GM23248 (cell line): ENCODE results near the gene LRRC52. TPM values are rescaled to one million over a fixed set of nuclear protein-coding genes. Genes with fewer than 3 reads are reported as not detected.

ENCODE experiments used
- DNase-seq: peaks from one replicate; pipeline ENCODE4 v3.0.0-alpha.2; 2015
- H2AFZ ChIP-seq: fragments of 200-600 bp; sonication (generic); 2 replicates; pipeline ENCODE4 v1.6.1; 2016; ENCODE audit warnings: antibody characterized with exemption
- H3F3A ChIP-seq: fragments of 200-600 bp; sonication (generic); 2 replicates; pipeline ENCODE4 v1.6.1; 2016; ENCODE audit warnings: mild to moderate bottlenecking, antibody characterized with exemption, mixed run types; ENCODE audit not compliant: insufficient read depth
- H3K27ac ChIP-seq: fragments of 200-600 bp; sonication (generic); 2 replicates; pipeline ENCODE4 v1.5.1; 2016; ENCODE audit warnings: mild to moderate bottlenecking
- H3K27me3 ChIP-seq: fragments of 200-600 bp; sonication (generic); replicated peaks from 2 replicates; pipeline ENCODE4 v1.6.1; 2016; ENCODE audit warnings: mild to moderate bottlenecking; ENCODE audit not compliant: insufficient read depth
- H3K36me3 ChIP-seq: fragments of 200-600 bp; sonication (generic); 2 replicates; pipeline ENCODE4 v1.6.1; 2016; ENCODE audit warnings: low read depth, mild to moderate bottlenecking
- H3K4me1 ChIP-seq: fragments of 200-600 bp; sonication (generic); 2 replicates; pipeline ENCODE4 v1.6.1; 2016; ENCODE audit warnings: mild to moderate bottlenecking; ENCODE audit not compliant: insufficient read depth
- H3K4me2 ChIP-seq: fragments of 200-600 bp; sonication (generic); one replicate; pipeline ENCODE4 v1.6.1; 2016; ENCODE audit warnings: mild to moderate bottlenecking; ENCODE audit not compliant: unreplicated experiment
- H3K4me3 ChIP-seq: fragments of 200-600 bp; sonication (generic); 2 replicates; pipeline ENCODE4 v1.5.1; 2016; ENCODE audit warnings: mild to moderate bottlenecking
- H3K79me2 ChIP-seq: fragments of 200-600 bp; sonication (generic); 2 replicates; pipeline ENCODE4 v1.6.1; 2016; ENCODE audit warnings: mild to moderate bottlenecking; ENCODE audit not compliant: insufficient read depth
- H3K9ac ChIP-seq: fragments of 200-600 bp; sonication (generic); 2 replicates; pipeline ENCODE4 v1.6.1; 2016; ENCODE audit warnings: mild to moderate bottlenecking
- H3K9me2 ChIP-seq: fragments of 200-600 bp; sonication (generic); 2 replicates; pipeline ENCODE4 v1.6.1; 2016; ENCODE audit warnings: mixed run types, mild to moderate bottlenecking, moderate library complexity; ENCODE audit not compliant: insufficient read depth
- H3K9me3 ChIP-seq: fragments of 200-600 bp; sonication (generic); one replicate; pipeline ENCODE4 v1.6.1; 2017; ENCODE audit warnings: low read depth
- H4K20me1 ChIP-seq: fragments of 200-600 bp; sonication (generic); 2 replicates; pipeline ENCODE4 v1.6.0; 2016; ENCODE audit not compliant: insufficient read depth
- EZH2 ChIP-seq: fragments of 200-600 bp; sonication (generic); IDR thresholded peaks from 2 replicates; pipeline ENCODE4 v1.6.1; 2018; ENCODE audit warnings: antibody characterized with exemption, mild to moderate bottlenecking; ENCODE audit not compliant: insufficient read depth, poor library complexity, severe bottlenecking
- EZH2phosphoT487 ChIP-seq: fragments of 200-600 bp; sonication (generic); IDR thresholded peaks from 2 replicates; pipeline ENCODE4 v1.6.1; 2018; ENCODE audit warnings: antibody characterized with exemption, moderate library complexity, mild to moderate bottlenecking, low read depth; ENCODE audit not compliant: insufficient read depth
- WGBS, 2 experiments: methylation state at CpG; one replicate each; pipeline ENCODE4 v1.1.6; 2015 to 2017; ENCODE audit warnings: low lambda C conversion rate in 2 of 2, low coverage in 1 of 2; ENCODE audit errors: missing lambda C conversion rate in 2 of 2; 5-methylcytosine and 5-hydroxymethylcytosine counted together
- in situ Hi-C: fragments of 300-500 bp; cut with MboI; formaldehyde crosslinking; loops from 2 replicates; pipeline ENCODE4 v1.15.0; 2020
- polyA plus RNA-seq: library from polyadenylated mRNA; unstranded; fragments of >200 nt; fragmentation: Nextera tagmentation; extraction: Ambion mirVana; gene quantifications from 2 replicates; pipeline ENCODE4 v1.2.1, GENCODE V29; 2016
- total RNA-seq: library from RNA; depleted of rRNA; stranded (reverse); fragments of >200 nt; shearing (Covaris generic); gene quantifications from 2 replicates; pipeline ENCODE4 v1.2.3, GENCODE V29; 2014

The LRRC52 gene
- total and polyA plus RNA-seq, 2 experiments from 2014 or later, result not detected

DNA sequence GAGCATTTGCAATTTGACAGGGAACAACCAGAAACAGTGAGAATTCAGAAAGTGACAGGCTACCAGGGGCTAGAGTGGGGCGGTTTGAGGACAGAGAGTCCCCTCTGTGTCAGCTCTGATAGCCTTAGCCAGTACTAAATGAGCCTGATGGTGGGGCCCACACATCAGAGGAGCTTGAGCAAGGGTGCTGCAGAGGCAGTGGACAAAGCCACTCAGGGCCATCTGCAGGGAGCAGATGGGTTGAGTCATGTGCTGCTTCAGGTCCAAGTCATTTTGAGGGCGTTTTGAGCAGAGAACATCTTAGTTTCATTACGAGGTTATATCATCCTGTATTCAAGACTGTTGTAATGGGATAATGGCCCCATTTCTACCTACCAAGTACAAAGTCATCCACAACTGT, 7.7 kb downstream of the LRRC52 start:
- Histone ChIP-seq H3K36me3 (no peaks in the 10 kb centered on the region), H3K79me2 (no peaks in the 10 kb centered on the region), H3F3A (no peaks in the 10 kb centered on the region), H4K20me1 (no peaks in the 10 kb centered on the region), H3K4me3 (no peak overlapping the region), H2AFZ (no peak overlapping the region), H3K27ac (no peak overlapping the region), H3K27me3 (no peaks in the 10 kb centered on the region; the same call in 1 of the 2 replicates), H3K4me2 (no peak overlapping the region), H3K9me2 (no peaks in the 10 kb centered on the region), H3K9ac (no peak overlapping the region), H3K4me1 (no peaks in the 10 kb centered on the region), H3K9me3 (no peaks in the 10 kb centered on the region)
- DNase-seq, result peak; percentile 6
- in situ Hi-C loops, result no loop called here
- TF ChIP-seq EZH2phosphoT487 (no peak), EZH2 (no peak)
- WGBS, 2 experiments, result 3 to 7% methylated on average over 3 of the region's 3 CpGs

DNA sequence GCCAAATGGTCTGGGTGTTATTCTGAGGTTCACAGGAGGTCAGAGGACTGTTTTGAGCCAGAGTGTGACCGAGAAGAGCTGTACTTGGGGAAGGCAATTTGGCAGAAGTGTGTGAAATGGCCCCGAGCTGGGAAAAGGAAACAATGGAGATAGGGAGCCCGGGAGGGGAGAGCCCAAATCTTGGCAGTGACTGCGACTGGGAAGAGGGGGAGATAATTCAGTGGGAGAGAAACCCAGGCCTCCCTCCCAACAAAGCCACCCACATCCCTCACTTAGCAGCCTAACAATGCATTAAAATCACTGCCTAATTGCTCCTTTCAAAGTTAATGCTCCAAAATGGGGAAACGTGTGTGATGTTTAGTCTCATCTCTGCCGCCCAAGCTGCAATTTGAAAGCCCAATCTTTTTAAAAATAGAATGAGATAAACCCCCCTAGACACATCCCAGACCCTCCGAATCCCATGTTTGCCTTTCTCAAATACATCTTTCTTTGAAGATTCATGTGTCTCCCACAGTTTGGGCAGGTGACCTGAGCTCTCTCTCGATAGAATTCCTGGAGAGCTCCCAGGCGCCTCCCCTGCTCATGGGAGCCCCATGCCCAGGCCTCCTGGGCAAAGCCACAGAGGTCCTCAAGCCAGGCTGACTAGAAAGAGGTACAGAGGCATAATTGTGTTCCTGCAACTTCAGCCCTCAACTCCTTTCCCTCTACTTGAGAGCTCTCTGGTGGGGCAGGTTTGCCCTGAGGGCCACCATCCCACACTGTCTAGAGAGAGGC, 17.3 kb downstream of the LRRC52 start:
- Histone ChIP-seq H2AFZ (no peak overlapping the region), H3K36me3 (no peaks in the 10 kb centered on the region), H3K27ac (no peak overlapping the region), H3K4me1 (no peaks in the 10 kb centered on the region), H3K4me3 (no peak overlapping the region), H4K20me1 (no peaks in the 10 kb centered on the region), H3F3A (no peaks in the 10 kb centered on the region), H3K9me3 (no peaks in the 10 kb centered on the region), H3K27me3 (peaks cover 3% of the 10 kb centered on the region; the same call in 1 of the 2 replicates), H3K4me2 (no peak overlapping the region), H3K9me2 (no peaks in the 10 kb centered on the region), H3K9ac (no peak overlapping the region), H3K79me2 (no peaks in the 10 kb centered on the region)
- TF ChIP-seq EZH2phosphoT487, result no peak
- no peak for TF ChIP-seq EZH2
- WGBS, 2 experiments, result 26 to 31% methylated on average over 9 of the region's 9 CpGs
- DNase-seq, result no peak
- in situ Hi-C loops, result no loop called here

DNA sequence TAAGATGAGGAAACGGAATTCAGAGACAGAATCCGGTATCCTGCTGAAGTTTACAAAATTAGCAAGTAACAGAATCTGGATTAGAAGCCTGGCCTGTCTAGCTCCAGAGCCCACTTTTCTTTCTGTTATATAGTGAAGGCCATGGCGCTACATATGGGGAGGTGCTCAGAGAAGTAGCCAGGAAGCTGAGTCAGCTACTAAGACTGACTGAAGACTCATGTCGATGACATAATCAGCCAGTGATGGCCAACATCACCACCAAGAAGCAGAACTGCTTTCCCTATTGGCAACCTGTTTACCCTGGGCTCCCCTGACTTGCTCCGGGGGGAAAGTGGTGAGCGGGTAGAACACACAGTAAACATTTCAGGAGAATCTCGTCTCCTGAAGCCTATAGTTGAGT, 18.8 kb downstream of the LRRC52 start:
- Histone ChIP-seq H2AFZ (no peak overlapping the region), H3K9me2 (no peaks in the 10 kb centered on the region), H3F3A (no peaks in the 10 kb centered on the region), H3K4me2 (no peak overlapping the region), H4K20me1 (no peaks in the 10 kb centered on the region), H3K27ac (no peak overlapping the region), H3K9ac (no peak overlapping the region), H3K9me3 (no peaks in the 10 kb centered on the region), H3K27me3 (peaks cover 3% of the 10 kb centered on the region; the same call in 1 of the 2 replicates), H3K4me3 (no peak overlapping the region), H3K4me1 (no peaks in the 10 kb centered on the region), H3K79me2 (no peaks in the 10 kb centered on the region), H3K36me3 (no peaks in the 10 kb centered on the region)
- DNase-seq, result peak; percentile 37
- in situ Hi-C loops, result no loop called here
- 49 to 64% methylated on average over 7 of the region's 7 CpGs for WGBS, 2 experiments
- TF ChIP-seq EZH2phosphoT487 (no peak), EZH2 (no peak)

DNA sequence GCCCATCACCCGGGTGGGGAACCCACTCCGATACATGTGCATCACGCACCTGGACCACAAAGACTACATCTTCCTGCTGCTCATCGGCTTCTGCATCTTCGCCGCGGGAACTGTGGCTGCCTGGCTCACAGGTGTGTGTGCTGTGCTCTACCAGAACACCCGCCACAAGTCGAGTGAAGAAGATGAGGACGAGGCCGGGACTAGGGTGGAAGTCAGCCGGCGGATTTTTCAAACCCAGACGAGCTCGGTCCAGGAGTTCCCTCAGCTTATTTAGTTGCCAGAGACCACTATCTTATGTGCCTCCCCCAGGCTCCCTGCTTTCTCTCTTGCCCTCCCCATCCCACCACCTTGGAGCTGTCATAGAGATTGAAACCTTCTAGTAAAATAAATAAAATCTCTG, 19.8 kb downstream of the LRRC52 start:
- no peaks in the 10 kb centered on the region for H3K4me1 ChIP-seq
- no peak for TF ChIP-seq EZH2phosphoT487
- TF ChIP-seq EZH2, result no peak
- in situ Hi-C loops, result no loop called here
- no peak overlapping the region for H2AFZ ChIP-seq
- no peaks in the 10 kb centered on the region for H3K9me3 ChIP-seq
- no peak overlapping the region for H3K9ac ChIP-seq
- 73 to 75% methylated on average over 14 of the region's 15 CpGs for WGBS, 2 experiments
- no peak overlapping the region for H3K4me3 ChIP-seq
- no peaks in the 10 kb centered on the region for H3F3A ChIP-seq
- DNase-seq, result no peak
- H3K79me2 ChIP-seq, result no peaks in the 10 kb centered on the region
- no peaks in the 10 kb centered on the region for H3K36me3 ChIP-seq
- H3K27me3 ChIP-seq, result peaks cover 3% of the 10 kb centered on the region; the same call in 1 of the 2 replicates
- H3K4me2 ChIP-seq, result no peak overlapping the region
- no peaks in the 10 kb centered on the region for H3K9me2 ChIP-seq
- H4K20me1 ChIP-seq, result no peaks in the 10 kb centered on the region
- H3K27ac ChIP-seq, result no peak overlapping the region

DNA sequence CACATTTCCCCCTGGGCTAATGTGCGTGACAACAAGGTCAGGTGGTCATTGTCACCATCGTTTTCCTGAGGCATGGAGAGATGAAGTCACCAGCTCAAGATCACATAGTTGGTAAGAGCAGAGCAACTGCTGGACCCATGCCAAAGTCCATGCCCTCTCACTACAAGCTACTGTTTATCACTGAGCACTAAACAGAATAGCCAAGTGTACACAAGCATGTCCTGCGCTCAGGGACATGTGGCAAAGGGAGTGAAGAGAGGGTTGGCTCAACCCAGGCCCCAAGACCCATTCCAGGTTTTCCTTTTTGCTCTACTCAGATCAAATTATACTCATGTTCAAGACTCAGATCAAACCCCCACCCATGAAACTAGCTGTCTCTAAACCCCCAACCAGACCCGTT, 20.8 kb downstream of the LRRC52 start:
- no peak for TF ChIP-seq EZH2
- no peak overlapping the region for H3K4me2 ChIP-seq
- H3K9me3 ChIP-seq, result no peaks in the 10 kb centered on the region
- 45 to 53% methylated on average over 4 of the region's 4 CpGs for WGBS, 2 experiments
- no peaks in the 10 kb centered on the region for H3K79me2 ChIP-seq
- no peaks in the 10 kb centered on the region for H3K4me1 ChIP-seq
- no peak overlapping the region for H3K27ac ChIP-seq
- DNase-seq, result no peak
- no peak overlapping the region for H3K4me3 ChIP-seq
- in situ Hi-C loops, result no loop called here
- H2AFZ ChIP-seq, result no peak overlapping the region
- no peaks in the 10 kb centered on the region; the same call in 1 of the 2 replicates for H3K27me3 ChIP-seq
- H3F3A ChIP-seq, result no peaks in the 10 kb centered on the region
- no peaks in the 10 kb centered on the region for H4K20me1 ChIP-seq
- H3K9ac ChIP-seq, result no peak overlapping the region
- no peaks in the 10 kb centered on the region for H3K36me3 ChIP-seq
- no peaks in the 10 kb centered on the region for H3K9me2 ChIP-seq
